ENCODE results near the gene RAPGEF2. TPM values are rescaled to one million over a fixed set of nuclear protein-coding genes. Genes with fewer than 3 reads are reported as not detected.

The RAPGEF2 gene
- total and polyA plus RNA-seq, 2 of the 8 experiments (the other 6 are each of a cell fraction or from before 2014, with no cell fraction given) = 24.4 to 48.6 TPM

- no peak for FAIRE-seq
- Histone ChIP-seq H3K4me1 (replicated peaks in 1 of 4; ENCODE audit: control insufficient read depth in 3 of 4, insufficient read depth in 4 of 4, low read length in 3 of 4) (peaks cover 0 to 7% (median 3%) of the 10 kb centered on the region in 4 experiments; a peak in 4 of 7 replicates), H3K4me2 (ENCODE audit: insufficient read depth in 1 of 2, low read depth in 2 of 2, low read length in 2 of 2) (no peak overlapping the region; a peak in 1 of 4 replicates), H3K9me3 (ENCODE audit: insufficient read depth in 2 of 2, low read depth in 1 of 2, low read length in 1 of 2) (no peaks in the 10 kb centered on the region), H2BK12ac (ENCODE audit: low read depth, low read length) (no peak overlapping the region), H4K5ac (ENCODE audit: insufficient read length, low read depth, low read length) (no peak overlapping the region), H3K14ac (ENCODE audit: insufficient read length) (no peak overlapping the region), H3K27me3 (replicated peaks in 1 of 4; ENCODE audit: control insufficient read depth in 3 of 4, extremely low read depth in 1 of 4, insufficient read depth in 3 of 4, low read length in 3 of 4) (no peaks in the 10 kb centered on the region), H2BK120ac (replicated peaks; ENCODE audit: low read depth, low read length) (no peak overlapping the region), H2AK5ac (ENCODE audit: low read depth, low read length) (no peak overlapping the region), H3K4ac (replicated peaks; ENCODE audit: insufficient read length, low read depth, low read length) (no peak overlapping the region), H3K79me1 (ENCODE audit: low read depth, low read length) (peaks cover 7% of the 10 kb centered on the region; the same call in 1 of the 2 replicates), H3K36me3 (ENCODE audit: control insufficient read depth in 2 of 4, insufficient read depth in 4 of 4, low read length in 3 of 4) (no peaks in the 10 kb centered on the region), H2BK20ac (ENCODE audit: low read length) (no peak overlapping the region), H4K20me1 (replicated peaks in 1 of 2; ENCODE audit: control insufficient read depth in 1 of 2, insufficient read depth in 2 of 2, low read length in 2 of 2) (no peaks in the 10 kb centered on the region), H3K4me3 (ENCODE audit: extremely low read depth in 1 of 4, insufficient read depth in 2 of 4, low read depth in 3 of 4, low read length in 4 of 4) (no peak overlapping the region), H2BK15ac (ENCODE audit: low read length) (no peak overlapping the region), H3K18ac (ENCODE audit: extremely low read depth, low read length) (no peak overlapping the region), H3K23me2 (ENCODE audit: low read depth, low read length) (no peaks in the 10 kb centered on the region), H4K8ac (ENCODE audit: extremely low read depth, insufficient read depth, low read length) (no peak overlapping the region), H3K23ac (ENCODE audit: insufficient read length) (no peak overlapping the region), H4K91ac (replicated peaks; ENCODE audit: insufficient read length, low read length) (no peak overlapping the region), H3K9ac (replicated peaks in 1 of 4; ENCODE audit: extremely low read depth in 1 of 4, low read depth in 3 of 4, low read length in 3 of 4) (no peak overlapping the region), H2AFZ (ENCODE audit: low read length) (no peak overlapping the region), H3K56ac (replicated peaks; ENCODE audit: insufficient read length, low read depth, low read length) (no peak overlapping the region), H3K79me2 (ENCODE audit: control insufficient read depth in 1 of 2, insufficient read depth in 2 of 2, low read length in 2 of 2) (peaks cover 3 to 97% of the 10 kb centered on the region in 2 experiments; a peak in 3 of 4 replicates), H2BK5ac (ENCODE audit: low read depth, low read length) (no peak overlapping the region), H3K27ac (ENCODE audit: low read depth, low read length) (no peak overlapping the region)
- ChIA-PET POLR2A (ENCODE audit: partially characterized antibody) (no interaction called here), CTCF (ENCODE audit: partially characterized antibody) (no interaction called here)
- DNase-seq (ENCODE audit: low read depth in 1 of 2, low spot score in 2 of 2) = no peak
- WGBS, 2 experiments (ENCODE audit: extremely low coverage in 1 of 2, insufficient coverage in 1 of 2, insufficient read length in 1 of 2, insufficient replicate concordance in 2 of 2, low coverage in 1 of 2, low lambda C conversion rate in 2 of 2, missing lambda C conversion rate in 1 of 2) = 88% methylated on average over 1 of the region's 1 CpG; no CpG with 5 or more reads in 1 of the 2 experiments
- TF ChIP-seq ATF3 (IDR thresholded peaks at IDR 0.05; ENCODE audit: insufficient read depth, low read depth, low read length) (no peak), RBBP5 (IDR thresholded peaks at IDR 0.05; ENCODE audit: borderline replicate concordance, low read depth, low read length) (no peak), SRF (IDR thresholded peaks at IDR 0.05; ENCODE audit: low read depth, low read length) (no peak), CEBPB (IDR thresholded peaks at IDR 0.05; ENCODE audit: low read depth, low read length) (no peak), EZH2 (IDR thresholded peaks at IDR 0.05; ENCODE audit: low read depth, low read length, severe bottlenecking) (no peak), JUND (IDR thresholded peaks at IDR 0.05; ENCODE audit: low read length) (no peak), ASH2L (IDR thresholded peaks at IDR 0.05; ENCODE audit: low read length) (no peak), TEAD4 (IDR thresholded peaks at IDR 0.05; ENCODE audit: low read depth, low read length) (no peak), CTCF (IDR thresholded peaks at IDR 0.05; ENCODE audit: control extremely low read depth in 1 of 3, insufficient read depth in 1 of 3, low read depth in 1 of 3, low read length in 3 of 3) (no peak), CREB1 (IDR thresholded peaks at IDR 0.05) (no peak), SUZ12 (IDR thresholded peaks at IDR 0.05; ENCODE audit: low read length) (no peak), CBX5 (IDR thresholded peaks at IDR 0.05; ENCODE audit: low read depth, low read length) (no peak)
Measured at GRCh38 chr4:159149666-159150065, 46.8 kb downstream of the RAPGEF2 start.

Measured in H1 (cell line).